Trophoblast cell (in vitro differentiated cells and primary cell): ENCODE measurements around the gene QRFP.

Source experiments
- DNase-seq, 2 donors: peaks; one replicate each; pipeline ENCODE4 v3.0.0-alpha.2; 2016
- H2AFZ ChIP-seq: 2 replicates; pipeline ENCODE4 v1.6.1; 2013; ENCODE audit warnings: low read length, moderate library complexity, mild to moderate bottlenecking; ENCODE audit not compliant: insufficient read depth, poor library complexity
- H2AK5ac ChIP-seq: 2 replicates; pipeline ENCODE4 v1.6.1; 2013; ENCODE audit warnings: mild to moderate bottlenecking, low read length
- H2BK120ac ChIP-seq: 2 replicates; pipeline ENCODE4 v1.6.1; 2013; ENCODE audit warnings: low read length, mild to moderate bottlenecking, moderate library complexity; ENCODE audit not compliant: insufficient read depth, poor library complexity
- H2BK12ac ChIP-seq: 2 replicates; pipeline ENCODE4 v1.6.1; 2013; ENCODE audit warnings: mild to moderate bottlenecking, low read length, moderate library complexity
- H2BK5ac ChIP-seq: 2 replicates; pipeline ENCODE4 v1.6.1; 2013; ENCODE audit warnings: low read length, low read depth, moderate library complexity, mild to moderate bottlenecking; ENCODE audit not compliant: poor library complexity
- H3K14ac ChIP-seq: 2 replicates; pipeline ENCODE4 v1.6.1; 2013; ENCODE audit warnings: mild to moderate bottlenecking, low read length
- H3K18ac ChIP-seq: 2 replicates; pipeline ENCODE4 v1.6.1; 2013; ENCODE audit warnings: mild to moderate bottlenecking, low read length
- H3K23ac ChIP-seq: 2 replicates; pipeline ENCODE4 v1.6.1; 2013; ENCODE audit warnings: low read length
- H3K27ac ChIP-seq: 2 replicates; pipeline ENCODE4 v1.5.1; 2013; ENCODE audit warnings: low read depth, mild to moderate bottlenecking, inconsistent platforms, low read length, moderate library complexity
- H3K27me3 ChIP-seq: 2 replicates; pipeline ENCODE4 v1.6.1; 2013; ENCODE audit warnings: inconsistent platforms, mild to moderate bottlenecking, low read length, moderate library complexity; ENCODE audit not compliant: insufficient read depth
- H3K36me3 ChIP-seq, 2 experiments: 1 replicate in 1 of 2; 2 replicates in 1 of 2; pipeline ENCODE4 v1.6.1; 2013; ENCODE audit warnings: low read length in 2 of 2, mild to moderate bottlenecking in 2 of 2, moderate library complexity in 1 of 2; ENCODE audit not compliant: insufficient read depth in 2 of 2, control insufficient read depth in 1 of 2
- H3K4ac ChIP-seq: 2 replicates; pipeline ENCODE4 v1.6.1; 2013; ENCODE audit warnings: low read depth, mild to moderate bottlenecking, low read length, moderate library complexity
- H3K4me1 ChIP-seq, 2 experiments: 1 replicate in 1 of 2; 2 replicates in 1 of 2; pipeline ENCODE4 v1.6.1; 2013; ENCODE audit warnings: low read length in 2 of 2, mild to moderate bottlenecking in 2 of 2, moderate library complexity in 1 of 2; ENCODE audit not compliant: insufficient read depth in 2 of 2, control insufficient read depth in 1 of 2
- H3K4me2 ChIP-seq: 2 replicates; pipeline ENCODE4 v1.6.1; 2013; ENCODE audit warnings: inconsistent platforms, mild to moderate bottlenecking, low read length, moderate library complexity
- H3K4me3 ChIP-seq: 2 replicates; pipeline ENCODE4 v1.5.1; 2013; ENCODE audit warnings: mild to moderate bottlenecking, low read depth, low read length, inconsistent platforms
- H3K79me1 ChIP-seq: one replicate; pipeline ENCODE4 v1.6.1; 2013; ENCODE audit warnings: low read length
- H3K79me2 ChIP-seq: 2 replicates; pipeline ENCODE4 v1.6.1; 2013; ENCODE audit warnings: low read length, mild to moderate bottlenecking; ENCODE audit not compliant: control insufficient read depth, insufficient read depth, poor library complexity
- H3K9ac ChIP-seq: 2 replicates; pipeline ENCODE4 v1.6.1; 2013; ENCODE audit warnings: mild to moderate bottlenecking, low read length
- H3K9me3 ChIP-seq: 2 replicates; pipeline ENCODE4 v1.6.1; 2013; ENCODE audit warnings: low read depth, mild to moderate bottlenecking, control low read depth, inconsistent platforms, low read length; ENCODE audit not compliant: insufficient read depth
- H4K12ac ChIP-seq: 2 replicates; pipeline ENCODE4 v1.6.1; 2013; ENCODE audit warnings: low read depth, mild to moderate bottlenecking, low read length, moderate library complexity
- H4K8ac ChIP-seq: 2 replicates; pipeline ENCODE4 v1.6.1; 2013; ENCODE audit warnings: low read depth, mild to moderate bottlenecking, low read length, moderate library complexity
- H4K91ac ChIP-seq: one replicate; pipeline ENCODE4 v1.6.1; 2013; ENCODE audit warnings: low read depth, mild to moderate bottlenecking, low read length, moderate library complexity
- WGBS: extraction: QIAGEN DNeasy Blood & Tissue Kit; methylation state at CpG from one replicate; pipeline ENCODE4 v1.1.7; 2013; ENCODE audit warnings: missing lambda C conversion rate; ENCODE audit not compliant: insufficient read length, insufficient coverage; ENCODE audit errors: extremely low coverage; 5-methylcytosine and 5-hydroxymethylcytosine counted together

QRFP gene

DNA sequence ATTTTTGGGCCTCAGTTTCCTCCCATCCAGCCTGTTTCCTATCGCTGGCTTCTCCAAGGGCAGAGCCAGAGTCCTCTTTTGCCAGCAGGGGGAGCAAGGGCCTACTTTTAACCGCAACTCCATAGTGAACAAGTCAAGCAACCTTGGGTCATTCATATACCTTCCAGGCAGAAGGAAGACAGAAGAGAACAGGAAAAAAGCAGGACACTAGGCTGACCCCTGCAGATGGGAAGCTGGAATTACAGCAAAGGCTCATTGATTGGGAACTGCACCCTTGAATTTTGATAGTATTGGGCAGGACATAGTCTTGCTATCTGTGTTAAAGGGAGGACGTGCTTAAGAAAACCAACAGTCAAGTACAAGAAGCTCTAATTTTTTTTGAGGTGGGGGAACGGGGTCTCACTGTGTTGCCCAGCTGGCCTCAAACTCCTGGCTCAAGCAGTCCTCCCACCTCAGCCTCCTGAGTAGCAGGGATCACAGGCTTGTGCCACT lies 30.1 kb downstream of the QRFP start:
- Histone ChIP-seq H3K4me2 (no peak overlapping the region), H3K9me3 (no peaks in the 10 kb centered on the region), H3K4me1 (no peaks in the 10 kb centered on the region), H3K27ac (no peak overlapping the region), H3K79me1 (no peaks in the 10 kb centered on the region), H3K27me3 (no peaks in the 10 kb centered on the region), H3K36me3 (peaks cover 14 to 29% of the 10 kb centered on the region in 2 experiments), H3K14ac (no peak overlapping the region), H3K4me3 (no peak overlapping the region), H3K23ac (no peak overlapping the region), H2BK12ac (no peak overlapping the region), H2BK120ac (no peak overlapping the region), H3K4ac (no peak overlapping the region), H4K91ac (no peak overlapping the region), H4K12ac (no peak overlapping the region), H3K18ac (no peak overlapping the region), H2BK5ac (no peak overlapping the region), H3K9ac (no peak overlapping the region), H4K8ac (no peak overlapping the region), H2AK5ac (no peak overlapping the region), H3K79me2 (no peaks in the 10 kb centered on the region), H2AFZ (no peak overlapping the region)
- no CpG with 5 or more reads among the region's 4 CpGs for WGBS
- peak; percentile 77 to 98 for DNase-seq

DNA sequence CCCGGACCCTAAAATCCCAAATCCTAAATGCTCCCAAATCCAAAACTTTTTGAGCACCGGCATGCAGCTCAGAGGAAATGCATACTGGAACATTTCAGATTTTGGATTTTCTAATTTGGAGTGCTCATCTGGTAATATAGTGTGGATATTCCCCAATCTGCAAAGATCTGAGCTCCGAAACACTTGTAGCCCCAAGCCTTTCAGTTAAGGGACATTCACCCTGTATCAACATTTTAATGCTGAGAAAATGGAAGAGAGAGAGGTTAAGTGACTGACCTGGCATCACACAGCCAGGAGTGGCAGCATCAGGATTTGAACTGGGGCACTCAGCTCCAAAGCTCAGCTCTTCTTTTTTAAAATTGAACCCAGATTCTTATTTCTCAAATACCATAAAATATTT lies 30.7 kb downstream of the QRFP start:
- no peak overlapping the region for H2BK5ac ChIP-seq
- no peak overlapping the region for H3K27ac ChIP-seq
- no peaks in the 10 kb centered on the region for H3K9me3 ChIP-seq
- no peak overlapping the region for H3K4me2 ChIP-seq
- no peaks in the 10 kb centered on the region for H3K79me1 ChIP-seq
- H3K4me3 ChIP-seq, result no peak overlapping the region
- H3K4ac ChIP-seq, result no peak overlapping the region
- H2AFZ ChIP-seq, result no peak overlapping the region
- peaks cover 15 to 23% of the 10 kb centered on the region in 2 experiments for H3K36me3 ChIP-seq
- peaks cover 1% of the 10 kb centered on the region in 2 experiments for H3K4me1 ChIP-seq
- no peak overlapping the region for H3K9ac ChIP-seq
- no peak overlapping the region for H2BK120ac ChIP-seq
- H3K27me3 ChIP-seq, result no peaks in the 10 kb centered on the region
- no peak for DNase-seq
- no peak overlapping the region for H3K23ac ChIP-seq
- H3K14ac ChIP-seq, result no peak overlapping the region
- H3K79me2 ChIP-seq, result no peaks in the 10 kb centered on the region
- H2BK12ac ChIP-seq, result no peak overlapping the region
- H4K8ac ChIP-seq, result no peak overlapping the region
- H4K12ac ChIP-seq, result no peak overlapping the region
- WGBS, result no CpG with 5 or more reads among the region's 3 CpGs
- H4K91ac ChIP-seq, result no peak overlapping the region
- H3K18ac ChIP-seq, result no peak overlapping the region
- no peak overlapping the region for H2AK5ac ChIP-seq

DNA sequence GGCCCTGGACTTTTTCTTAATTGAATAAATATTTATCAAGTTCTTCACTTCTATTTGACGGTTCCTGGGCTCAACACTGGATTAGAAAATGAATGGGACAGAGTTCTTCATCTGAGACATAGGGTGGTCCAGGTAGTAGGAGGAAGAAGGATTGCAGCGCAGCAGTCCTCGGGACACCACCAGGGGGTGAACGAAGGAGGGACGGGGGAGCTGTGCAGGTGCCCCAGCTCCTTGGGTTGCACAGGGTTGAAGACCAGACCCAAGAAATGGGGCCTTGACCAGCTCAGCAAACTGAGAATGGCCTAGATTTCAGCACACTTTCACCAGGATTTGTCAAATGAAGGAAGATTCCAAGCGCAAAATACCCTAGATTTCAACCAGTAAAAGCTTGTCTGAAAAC lies 32.1 kb downstream of the QRFP start:
- Histone ChIP-seq H3K9ac (no peak overlapping the region), H3K27me3 (no peaks in the 10 kb centered on the region), H2BK120ac (no peak overlapping the region), H3K4me1 (peaks cover 11 to 12% of the 10 kb centered on the region in 2 experiments), H3K27ac (no peak overlapping the region), H3K9me3 (no peaks in the 10 kb centered on the region), H3K18ac (no peak overlapping the region), H2AFZ (no peak overlapping the region), H3K79me1 (no peaks in the 10 kb centered on the region), H3K36me3 (peaks cover 15 to 18% of the 10 kb centered on the region in 2 experiments), H4K8ac (no peak overlapping the region), H3K14ac (no peak overlapping the region), H3K79me2 (no peaks in the 10 kb centered on the region), H3K4me2 (no peak overlapping the region), H2AK5ac (no peak overlapping the region), H3K4ac (no peak overlapping the region), H2BK5ac (no peak overlapping the region), H4K91ac (no peak overlapping the region), H3K23ac (no peak overlapping the region), H2BK12ac (no peak overlapping the region), H4K12ac (no peak overlapping the region), H3K4me3 (no peak overlapping the region)
- no peak for DNase-seq
- WGBS, result no CpG with 5 or more reads among the region's 6 CpGs

DNA sequence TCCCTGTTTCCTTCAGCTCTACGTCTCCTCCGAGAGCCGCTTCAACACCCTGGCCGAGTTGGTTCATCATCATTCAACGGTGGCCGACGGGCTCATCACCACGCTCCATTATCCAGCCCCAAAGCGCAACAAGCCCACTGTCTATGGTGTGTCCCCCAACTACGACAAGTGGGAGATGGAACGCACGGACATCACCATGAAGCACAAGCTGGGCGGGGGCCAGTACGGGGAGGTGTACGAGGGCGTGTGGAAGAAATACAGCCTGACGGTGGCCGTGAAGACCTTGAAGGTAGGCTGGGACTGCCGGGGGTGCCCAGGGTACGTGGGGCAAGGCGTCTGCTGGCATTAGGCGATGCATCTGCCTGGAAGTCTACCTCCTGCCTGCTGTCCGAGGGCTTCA lies 33.9 kb downstream of the QRFP start:
- H2BK12ac ChIP-seq, result no peak overlapping the region
- H3K4me1 ChIP-seq, result peaks cover 19 to 20% of the 10 kb centered on the region in 2 experiments
- no peak overlapping the region for H4K12ac ChIP-seq
- H3K4ac ChIP-seq, result no peak overlapping the region
- H4K91ac ChIP-seq, result no peak overlapping the region
- no peak overlapping the region for H2AK5ac ChIP-seq
- no peak overlapping the region for H3K27ac ChIP-seq
- H3K9ac ChIP-seq, result no peak overlapping the region
- DNase-seq, result no peak
- no peak overlapping the region for H3K4me3 ChIP-seq
- H2BK5ac ChIP-seq, result no peak overlapping the region
- H3K9me3 ChIP-seq, result no peaks in the 10 kb centered on the region
- H3K14ac ChIP-seq, result no peak overlapping the region
- H3K36me3 ChIP-seq, result peaks cover 11 to 16% of the 10 kb centered on the region in 2 experiments
- H3K79me1 ChIP-seq, result no peaks in the 10 kb centered on the region
- no peak overlapping the region for H2BK120ac ChIP-seq
- no peak overlapping the region for H3K23ac ChIP-seq
- H3K18ac ChIP-seq, result no peak overlapping the region
- WGBS, result no CpG with 5 or more reads among the region's 23 CpGs
- no peaks in the 10 kb centered on the region for H3K27me3 ChIP-seq
- H4K8ac ChIP-seq, result no peak overlapping the region
- H2AFZ ChIP-seq, result no peak overlapping the region
- no peak overlapping the region for H3K4me2 ChIP-seq
- no peaks in the 10 kb centered on the region for H3K79me2 ChIP-seq
